Osteoblast (primary cell): Measurements from ENCODE around the gene TYW1B. TPM values are rescaled to one million over a fixed set of nuclear protein-coding genes. Genes with fewer than 3 reads are reported as not detected.
"Not testable (repeated sequence)": the region's sequence is repeated elsewhere in the genome, so short reads cannot be mapped to it uniquely, and the experiment has no call there.

Source experiments
- DNase-seq: peaks from one replicate; pipeline ENCODE4 v3.0.0; 2011; ENCODE audit warnings: low spot score, mixed read lengths; ENCODE audit not compliant: insufficient read length; ENCODE audit errors: missing footprints
- H2AFZ ChIP-seq: 2 replicates; pipeline ENCODE4 v1.6.0; 2011; ENCODE audit warnings: mild to moderate bottlenecking, low read length
- H3K27ac ChIP-seq: 2 replicates; pipeline ENCODE4 v1.5.1; 2011; ENCODE audit warnings: mild to moderate bottlenecking, low read depth, low read length, moderate library complexity
- H3K27me3 ChIP-seq: 2 replicates; pipeline ENCODE4 v1.6.0; 2012; ENCODE audit warnings: mild to moderate bottlenecking, control low read depth, inconsistent platforms, low read length, moderate library complexity; ENCODE audit not compliant: insufficient read depth
- H3K36me3 ChIP-seq: 2 replicates; pipeline ENCODE4 v1.5.1; 2011; ENCODE audit warnings: mild to moderate bottlenecking, low read length, control low read depth, moderate library complexity; ENCODE audit not compliant: insufficient read depth
- H3K4me1 ChIP-seq: 2 replicates; pipeline ENCODE4 v1.5.1; 2011; ENCODE audit warnings: mild to moderate bottlenecking, low read length, control low read depth, moderate library complexity; ENCODE audit not compliant: insufficient read depth
- H3K4me2 ChIP-seq: 2 replicates; pipeline ENCODE4 v1.6.0; 2011; ENCODE audit warnings: mild to moderate bottlenecking, low read length; ENCODE audit not compliant: insufficient read depth
- H3K4me3 ChIP-seq: fragments of 200-600 bp; sonication (generic); 3 replicates; pipeline ENCODE4 v1.5.1; 2012; ENCODE audit warnings: mild to moderate bottlenecking, low read length, inconsistent platforms; ENCODE audit not compliant: insufficient read depth
- H3K79me2 ChIP-seq: 2 replicates; pipeline ENCODE4 v1.6.0; 2012; ENCODE audit warnings: mild to moderate bottlenecking, low read length, control low read depth, inconsistent platforms; ENCODE audit not compliant: insufficient read depth
- H3K9me3 ChIP-seq: 2 replicates; pipeline ENCODE4 v1.5.1; 2011; ENCODE audit warnings: low read depth, low read length, control low read depth
- H4K20me1 ChIP-seq: 2 replicates; pipeline ENCODE4 v1.6.0; 2012; ENCODE audit warnings: mild to moderate bottlenecking, low read length, control low read depth; ENCODE audit not compliant: insufficient read depth
- CTCF ChIP-seq: IDR thresholded peaks from 2 replicates; pipeline ENCODE4 v1.5.1; 2011; ENCODE audit warnings: mild to moderate bottlenecking, low read depth, low read length, moderate library complexity; ENCODE audit errors: extremely low read depth
- total RNA-seq: library from RNA; depleted of rRNA; stranded (reverse); fragments of >200 nt; gene quantifications from 2 replicates; pipeline ENCODE4 v1.2.3, GENCODE V29; 2012

Gene TYW1B
- total RNA-seq, 1 donor, result 2.2 TPM

GRCh38 chr7:72674394-72674793, 153.6 kb downstream of the TYW1B start:
- no peaks in the 10 kb centered on the region for H3K36me3 ChIP-seq
- DNase-seq, result no peak
- no peaks in the 10 kb centered on the region for H3K79me2 ChIP-seq
- TF ChIP-seq CTCF, result no peak
- H3K4me3 ChIP-seq, result no peak overlapping the region
- no peak overlapping the region for H3K4me2 ChIP-seq
- H2AFZ ChIP-seq, result no peak overlapping the region
- H4K20me1 ChIP-seq, result no peaks in the 10 kb centered on the region
- no peaks in the 10 kb centered on the region for H3K4me1 ChIP-seq
- H3K27ac ChIP-seq, result no peak overlapping the region
- H3K9me3 ChIP-seq, result no peaks in the 10 kb centered on the region
- no peaks in the 10 kb centered on the region for H3K27me3 ChIP-seq

- H3K4me1 ChIP-seq, H3K9me3 ChIP-seq, H3K4me2 ChIP-seq, H3K27ac ChIP-seq, H3K4me3 ChIP-seq, H3K36me3 ChIP-seq, H2AFZ ChIP-seq, DNase-seq, H3K79me2 ChIP-seq, H4K20me1 ChIP-seq, H3K27me3 ChIP-seq: not testable (repeated sequence)
Measured at GRCh38 chr7:72670850-72671249, 157.2 kb downstream of the TYW1B start.

- not testable (repeated sequence) for H3K4me3 ChIP-seq, H3K79me2 ChIP-seq, DNase-seq, H3K4me2 ChIP-seq, H3K9me3 ChIP-seq, H2AFZ ChIP-seq, H3K27me3 ChIP-seq, H3K36me3 ChIP-seq, H3K27ac ChIP-seq, H4K20me1 ChIP-seq, H3K4me1 ChIP-seq
Measured at GRCh38 chr7:72668435-72668834, 159.6 kb downstream of the TYW1B start.

- not testable (repeated sequence) for H2AFZ ChIP-seq, H3K4me1 ChIP-seq, H3K36me3 ChIP-seq, DNase-seq, H3K9me3 ChIP-seq, H3K4me2 ChIP-seq, H3K27ac ChIP-seq, H3K79me2 ChIP-seq, H4K20me1 ChIP-seq, H3K4me3 ChIP-seq, H3K27me3 ChIP-seq
Measured at GRCh38 chr7:72667049-72667448, 161.0 kb downstream of the TYW1B start.

GRCh38 chr7:72648574-72648973, 179.4 kb downstream of the TYW1B start:
- not testable (repeated sequence) for H3K36me3 ChIP-seq, H2AFZ ChIP-seq, H3K79me2 ChIP-seq, H3K4me3 ChIP-seq, H3K9me3 ChIP-seq, H3K27ac ChIP-seq, DNase-seq, H3K4me1 ChIP-seq, H3K27me3 ChIP-seq, H4K20me1 ChIP-seq, H3K4me2 ChIP-seq

GRCh38 chr7:72643708-72644107, 184.3 kb downstream of the TYW1B start:
- not testable (repeated sequence) for H3K9me3 ChIP-seq, H3K79me2 ChIP-seq, DNase-seq, H3K36me3 ChIP-seq, H3K4me2 ChIP-seq, H4K20me1 ChIP-seq, H3K27ac ChIP-seq, H3K4me3 ChIP-seq, H3K27me3 ChIP-seq, H2AFZ ChIP-seq, H3K4me1 ChIP-seq

- not testable (repeated sequence) for H3K4me2 ChIP-seq, H3K4me1 ChIP-seq, H3K36me3 ChIP-seq, H3K79me2 ChIP-seq, H4K20me1 ChIP-seq, H2AFZ ChIP-seq, H3K27me3 ChIP-seq, H3K4me3 ChIP-seq, DNase-seq, H3K9me3 ChIP-seq, H3K27ac ChIP-seq
Measured at GRCh38 chr7:72641485-72642248, 186.3 kb downstream of the TYW1B start.

- H3K4me2 ChIP-seq, H3K27ac ChIP-seq, H3K36me3 ChIP-seq, H3K9me3 ChIP-seq, H3K4me1 ChIP-seq, DNase-seq, H2AFZ ChIP-seq, H3K79me2 ChIP-seq, H3K27me3 ChIP-seq, H3K4me3 ChIP-seq, H4K20me1 ChIP-seq: not testable (repeated sequence)
Measured at GRCh38 chr7:72640740-72641139, 187.3 kb downstream of the TYW1B start.
